ENCODE data around the gene EEF1A2. TPM values are rescaled to one million over a fixed set of nuclear protein-coding genes. Genes with fewer than 3 reads are reported as not detected.

The EEF1A2 gene
- total RNA-seq, 1 experiment from 2014 or later: 32.0 TPM

- peaks cover 32% of the 10 kb centered on the region for H3K27me3 Mint-ChIP-seq (ENCODE audit: insufficient read depth, unreplicated experiment)
- H3K36me3 Mint-ChIP-seq (ENCODE audit: insufficient read depth, unreplicated experiment): no peaks in the 10 kb centered on the region
- H3K9me3 Mint-ChIP-seq (ENCODE audit: unreplicated experiment): no peaks in the 10 kb centered on the region
- BruUV-seq (replicated peaks): no TSS peak
- Histone ChIP-seq H3K4me3 (ENCODE audit: low read depth, low read length) (no peak overlapping the region), H3K36me3 (ENCODE audit: control insufficient read depth, insufficient read depth, low read length) (no peaks in the 10 kb centered on the region), H3K27me3 (replicated peaks; ENCODE audit: control insufficient read depth, insufficient read depth, low read length) (peaks cover 6% of the 10 kb centered on the region), H3K4me1 (no peaks in the 10 kb centered on the region), H3K9me3 (no peaks in the 10 kb centered on the region)
- DNase-seq: no peak
- intact Hi-C loops (cut with micrococcal nuclease; ENCODE audit: unreplicated experiment): no loop called here
- ChIA-PET POLR2A (interaction anchor here (0.6 kb wide), 1 partner anchor 124 kb away, joined by 3 read pairs; the partner anchor contains the start of gene HELZ2), CTCF (no interaction called here)
- no peak overlapping the region for H3K27ac Mint-ChIP-seq (ENCODE audit: unreplicated experiment)
- H3K4me3 Mint-ChIP-seq (ENCODE audit: unreplicated experiment): no peak overlapping the region
- H3K4me1 Mint-ChIP-seq (ENCODE audit: low read depth, unreplicated experiment): no peaks in the 10 kb centered on the region
- no peak for TF ChIP-seq CTCF (IDR thresholded peaks at IDR 0.05; ENCODE audit: insufficient read depth in 1 of 2, low read depth in 1 of 2, low read length in 1 of 2, severe bottlenecking in 1 of 2, unreplicated experiment in 1 of 2)
Measured at GRCh38 chr20:63449796-63450730, 48.8 kb downstream of the EEF1A2 start.

- POLR2A ChIA-PET: no interaction called here
- CTCF ChIA-PET: no interaction called here
- peaks cover 25% of the 10 kb centered on the region for H3K27me3 Mint-ChIP-seq (ENCODE audit: insufficient read depth, unreplicated experiment)
Measured at GRCh38 chr20:63449025-63449424, 49.9 kb downstream of the EEF1A2 start.

GRCh38 chr20:63448031-63448430 is 50.9 kb downstream of the EEF1A2 start:
- Mint-ChIP-seq H3K27ac (ENCODE audit: unreplicated experiment) (no peak overlapping the region), H3K9me3 (ENCODE audit: unreplicated experiment) (peaks cover 7% of the 10 kb centered on the region), H3K4me3 (ENCODE audit: unreplicated experiment) (no peak overlapping the region), H3K36me3 (ENCODE audit: insufficient read depth, unreplicated experiment) (peaks cover 6% of the 10 kb centered on the region), H3K4me1 (ENCODE audit: low read depth, unreplicated experiment) (no peaks in the 10 kb centered on the region), H3K27me3 (ENCODE audit: insufficient read depth, unreplicated experiment) (peaks cover 19% of the 10 kb centered on the region)
- no peak for DNase-seq
- Histone ChIP-seq H3K9me3 (peaks cover 10% of the 10 kb centered on the region; the same call in 1 of the 2 replicates), H3K27me3 (replicated peaks; ENCODE audit: control insufficient read depth, insufficient read depth, low read length) (no peaks in the 10 kb centered on the region; the same call in 1 of the 2 replicates), H3K4me1 (no peaks in the 10 kb centered on the region), H3K4me3 (ENCODE audit: low read depth, low read length) (no peak overlapping the region), H3K36me3 (ENCODE audit: control insufficient read depth, insufficient read depth, low read length) (no peaks in the 10 kb centered on the region)
- TF ChIP-seq CTCF (IDR thresholded peaks at IDR 0.05; ENCODE audit: insufficient read depth in 1 of 2, low read depth in 1 of 2, low read length in 1 of 2, severe bottlenecking in 1 of 2, unreplicated experiment in 1 of 2): no peak
- no TSS peak for BruUV-seq (replicated peaks)
- CTCF ChIA-PET: no interaction called here
- intact Hi-C loops (cut with micrococcal nuclease; ENCODE audit: unreplicated experiment): no loop called here
- POLR2A ChIA-PET: no interaction called here

More at GRCh38 chr20:63449025-63449424, 49.9 kb downstream of the EEF1A2 start:
- Histone ChIP-seq H3K27me3 (replicated peaks; ENCODE audit: control insufficient read depth, insufficient read depth, low read length) (no peaks in the 10 kb centered on the region; the same call in 1 of the 2 replicates), H3K4me1 (no peaks in the 10 kb centered on the region), H3K36me3 (ENCODE audit: control insufficient read depth, insufficient read depth, low read length) (no peaks in the 10 kb centered on the region), H3K4me3 (ENCODE audit: low read depth, low read length) (no peak overlapping the region), H3K9me3 (peaks cover 3% of the 10 kb centered on the region; the same call in 1 of the 2 replicates)
- no TSS peak for BruUV-seq (replicated peaks)
- Mint-ChIP-seq H3K4me3 (ENCODE audit: unreplicated experiment) (no peak overlapping the region), H3K4me1 (ENCODE audit: low read depth, unreplicated experiment) (no peaks in the 10 kb centered on the region), H3K27ac (ENCODE audit: unreplicated experiment) (no peak overlapping the region), H3K9me3 (ENCODE audit: unreplicated experiment) (no peaks in the 10 kb centered on the region), H3K36me3 (ENCODE audit: insufficient read depth, unreplicated experiment) (no peaks in the 10 kb centered on the region)
- intact Hi-C loops (cut with micrococcal nuclease; ENCODE audit: unreplicated experiment): no loop called here
- DNase-seq: no peak
- TF ChIP-seq CTCF (IDR thresholded peaks at IDR 0.05; ENCODE audit: insufficient read depth in 1 of 2, low read depth in 1 of 2, low read length in 1 of 2, severe bottlenecking in 1 of 2, unreplicated experiment in 1 of 2): no peak

Data from Caco-2 (cell line).